DND-41 (cell line): ENCODE data around the gene SLC12A7.

ENCODE experiments used
- CTCF ChIP-seq: IDR thresholded peaks from 2 replicates; pipeline ENCODE4 v1.5.1; 2012; ENCODE audit warnings: borderline replicate concordance, low read length, moderate library complexity, mild to moderate bottlenecking; ENCODE audit not compliant: poor library complexity, severe bottlenecking; ENCODE audit errors: extremely low read depth
- EZH2 ChIP-seq: IDR thresholded peaks from 3 replicates; pipeline ENCODE4 v1.6.1; 2012; ENCODE audit warnings: borderline replicate concordance, low read depth, mild to moderate bottlenecking, moderate library complexity, low read length, inconsistent platforms; ENCODE audit not compliant: severe bottlenecking

GRCh38 chr5:1019001-1019905 lies 92.6 kb downstream of the SLC12A7 start:
- TF ChIP-seq CTCF = no peak
- no peak for TF ChIP-seq EZH2
